GM23338 (cell line): ENCODE results near the gene SPI1. TPM values are rescaled to one million over a fixed set of nuclear protein-coding genes. Genes with fewer than 3 reads are reported as not detected.

Source experiments
- ATAC-seq: fragments of 200-7000 bp; cut with Tn5 transposase; 3 replicates; pipeline ENCODE4 v1.9.1; 2020
- DNase-seq: peaks from one replicate; pipeline ENCODE4 v3.0.0-alpha.2; 2015; ENCODE audit warnings: low spot score
- H2AFZ ChIP-seq: fragments of 200-600 bp; sonication (generic); 2 replicates; pipeline ENCODE4 v1.8.0; 2016; ENCODE audit warnings: antibody characterized with exemption, mild to moderate bottlenecking, moderate library complexity
- H3F3A ChIP-seq: fragments of 200-600 bp; sonication (generic); replicated peaks from 2 replicates; pipeline ENCODE4 v1.8.0; 2017; ENCODE audit warnings: antibody characterized with exemption, mixed run types, low read depth
- H3K27ac ChIP-seq: fragments of 200-600 bp; sonication (generic); 2 replicates; pipeline ENCODE4 v1.6.1; 2016; ENCODE audit warnings: low read depth
- H3K27me3 ChIP-seq: fragments of 200-600 bp; sonication (generic); 2 replicates; pipeline ENCODE4 v1.8.0; 2016; ENCODE audit warnings: mild to moderate bottlenecking, mixed run types, moderate library complexity; ENCODE audit not compliant: insufficient read depth
- H3K36me3 ChIP-seq: fragments of 200-600 bp; sonication (generic); 2 replicates; pipeline ENCODE4 v1.8.0; 2016; ENCODE audit warnings: mild to moderate bottlenecking; ENCODE audit not compliant: insufficient read depth
- H3K4me1 ChIP-seq: fragments of 200-600 bp; sonication (generic); 2 replicates; pipeline ENCODE4 v1.8.0; 2016; ENCODE audit warnings: mild to moderate bottlenecking, moderate library complexity; ENCODE audit not compliant: insufficient read depth
- H3K4me2 ChIP-seq: fragments of 200-600 bp; sonication (generic); 2 replicates; pipeline ENCODE4 v1.7.1; 2017; ENCODE audit warnings: mixed run types
- H3K4me3 ChIP-seq: fragments of 200-600 bp; sonication (generic); 2 replicates; pipeline ENCODE4 v1.6.1; 2016; ENCODE audit warnings: mixed run types
- H3K79me2 ChIP-seq: fragments of 200-600 bp; sonication (generic); replicated peaks from 2 replicates; pipeline ENCODE4 v1.8.0; 2017; ENCODE audit warnings: mild to moderate bottlenecking; ENCODE audit not compliant: insufficient read depth
- H3K9me2 ChIP-seq: fragments of 200-600 bp; sonication (generic); 2 replicates; pipeline ENCODE4 v1.8.0; 2017; ENCODE audit not compliant: insufficient read depth
- H4K20me1 ChIP-seq: fragments of 200-600 bp; sonication (generic); replicated peaks from 2 replicates; pipeline ENCODE4 v1.8.0; 2017; ENCODE audit warnings: mild to moderate bottlenecking; ENCODE audit not compliant: insufficient read depth
- H3K27ac Mint-ChIP-seq: 2 replicates; pipeline ENCODE4 v1.8.0; 2020; ENCODE audit warnings: inconsistent platforms, mild to moderate bottlenecking, moderate library complexity, mixed read lengths
- H3K27me3 Mint-ChIP-seq: 3 replicates; pipeline ENCODE4 v1.8.0; 2022; ENCODE audit warnings: low read depth, mild to moderate bottlenecking, moderate library complexity, mixed read lengths, inconsistent platforms; ENCODE audit not compliant: insufficient read depth, poor library complexity
- H3K36me3 Mint-ChIP-seq: 3 replicates; pipeline ENCODE4 v1.8.0; 2021; ENCODE audit warnings: low read depth, mild to moderate bottlenecking, inconsistent platforms, moderate library complexity, mixed read lengths
- H3K4me1 Mint-ChIP-seq: 3 replicates; pipeline ENCODE4 v1.8.0; 2020; ENCODE audit warnings: mild to moderate bottlenecking, inconsistent platforms, mixed read lengths
- H3K4me3 Mint-ChIP-seq: 3 replicates; pipeline ENCODE4 v1.8.0; 2021; ENCODE audit warnings: moderate library complexity, mild to moderate bottlenecking, inconsistent platforms, mixed read lengths
- H3K9me3 Mint-ChIP-seq: 3 replicates; pipeline ENCODE4 v1.8.0; 2020; ENCODE audit warnings: moderate library complexity, mild to moderate bottlenecking, inconsistent platforms, mixed read lengths
- CREB1 ChIP-seq: fragments of 250-450 bp; sonication (Bioruptor Pico); IDR thresholded peaks from 2 replicates; pipeline ENCODE4 v1.5.0; 2020; ENCODE audit warnings: low read depth, mild to moderate bottlenecking, moderate library complexity
- ETS1 ChIP-seq: IDR thresholded peaks from 2 replicates; pipeline ENCODE4 v1.6.1; 2016; ENCODE audit warnings: antibody characterized with exemption
- EZH2 ChIP-seq: fragments of 200-600 bp; sonication (generic); IDR thresholded peaks from one replicate; pipeline ENCODE4 v1.8.0; 2017; ENCODE audit warnings: antibody characterized with exemption, mild to moderate bottlenecking, low read depth; ENCODE audit not compliant: unreplicated experiment
- EZH2phosphoT487 ChIP-seq: fragments of 200-600 bp; sonication (generic); IDR thresholded peaks from one replicate; pipeline ENCODE4 v1.8.1; 2018; ENCODE audit warnings: antibody characterized with exemption; ENCODE audit not compliant: unreplicated experiment
- JUNB ChIP-seq: IDR thresholded peaks from one replicate; pipeline ENCODE4 v1.6.1; 2016; ENCODE audit warnings: antibody characterized with exemption; ENCODE audit not compliant: unreplicated experiment
- NANOG ChIP-seq: IDR thresholded peaks from 2 replicates; pipeline ENCODE4 v1.6.1; 2016; ENCODE audit warnings: antibody characterized with exemption, borderline replicate concordance
- POLR2AphosphoS5 ChIP-seq: IDR thresholded peaks from 2 replicates; pipeline ENCODE4 v1.6.1; 2016; ENCODE audit warnings: antibody characterized with exemption, low read depth
- REST ChIP-seq: IDR thresholded peaks from one replicate; pipeline ENCODE4 v1.6.1; 2018; ENCODE audit warnings: antibody characterized with exemption; ENCODE audit not compliant: unreplicated experiment
- STAT1 ChIP-seq: IDR thresholded peaks from one replicate; pipeline ENCODE4 v1.6.1; 2016; ENCODE audit warnings: antibody characterized with exemption; ENCODE audit not compliant: unreplicated experiment
- ZNF114 ChIP-seq: fragments of 250-450 bp; sonication (Bioruptor Pico); IDR thresholded peaks from 2 replicates; pipeline ENCODE4 v1.5.0; 2020; ENCODE audit warnings: mild to moderate bottlenecking, moderate library complexity
- ZNF331 ChIP-seq: fragments of 250-450 bp; sonication (Bioruptor Pico); IDR thresholded peaks from 2 replicates; pipeline ENCODE4 v1.5.0; 2020; ENCODE audit warnings: low read depth, mild to moderate bottlenecking, moderate library complexity
- polyA plus RNA-seq: library from polyadenylated mRNA; unstranded; fragments of >200 nt; fragmentation: Nextera tagmentation; extraction: Ambion mirVana; gene quantifications from 2 replicates; pipeline ENCODE4 v1.2.1, GENCODE V29; 2016
- total RNA-seq: library from RNA; depleted of rRNA; stranded (reverse); fragments of >200 nt; shearing (Covaris generic); gene quantifications from 2 replicates; pipeline ENCODE4 v1.2.3, GENCODE V29; 2014
- TF ChIP-seq, protein P1 (sequence below): fragments of 250-450 bp; sonication (Bioruptor Pico); IDR thresholded peaks from 2 replicates; pipeline ENCODE4 v1.5.0; 2020; ENCODE audit warnings: mild to moderate bottlenecking, moderate library complexity
- TF ChIP-seq, protein P2 (sequence below), 2 experiments: fragments of 200-600 bp in 1 of 2; sonication (generic) in 1 of 2; conservative IDR thresholded peaks; 2 replicates each; pipeline versions ENCODE4 v1.5.1 to v1.6.1; 2016 to 2017; ENCODE audit warnings: antibody characterized with exemption in 2 of 2, low read depth in 2 of 2, mild to moderate bottlenecking in 2 of 2, moderate library complexity in 1 of 2

SPI1 gene
- total and polyA plus RNA-seq, 2 experiments from 2014 or later = 0.23 TPM; not detected in 1

DNA sequence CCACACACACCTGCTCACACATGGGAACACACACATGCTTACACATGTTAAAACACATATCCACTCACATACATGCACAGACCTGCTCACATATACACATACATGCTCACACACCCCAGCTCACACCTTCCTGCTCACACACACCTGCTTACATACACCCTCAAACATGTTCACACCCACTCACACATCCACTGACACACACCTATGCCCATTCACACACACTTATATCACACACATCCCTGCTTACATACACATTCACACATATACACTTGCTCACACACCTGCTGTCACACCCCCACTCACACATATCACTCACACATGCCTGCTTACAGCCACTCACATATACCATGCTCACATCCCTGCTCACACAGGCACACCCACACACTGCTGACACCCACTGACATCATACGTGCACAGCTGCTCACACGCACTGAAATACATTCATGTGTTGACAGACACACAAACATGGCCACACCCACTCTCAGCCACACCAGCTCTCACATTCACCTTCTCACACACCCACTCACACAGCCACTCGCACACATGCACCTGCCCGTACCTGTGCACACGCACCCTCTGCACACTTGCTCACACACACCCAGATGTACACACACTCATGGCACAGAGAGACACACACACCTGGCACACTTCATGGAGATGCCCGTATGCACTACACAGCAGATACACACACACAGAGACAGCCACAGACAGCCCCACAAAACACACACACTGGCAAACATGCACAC lies 20.2 kb downstream of the SPI1 start (continued):
- no peak for TF ChIP-seq JUNB
- TF ChIP-seq ZNF114 = no peak
- no peak for TF ChIP-seq NANOG

DNA sequence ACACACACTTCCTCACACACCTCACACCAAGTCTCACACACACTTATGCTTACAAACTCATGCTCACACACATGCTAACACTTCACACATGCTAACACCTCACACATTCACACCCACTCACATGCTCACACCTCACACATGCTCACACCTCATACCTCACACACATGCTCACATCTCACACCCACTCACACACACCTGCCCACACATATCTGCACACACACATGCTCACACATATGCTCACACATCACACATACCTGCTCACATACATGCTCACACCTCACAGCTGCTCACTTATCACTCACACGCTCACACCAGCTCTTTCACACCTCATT lies 21.4 kb downstream of the SPI1 start:
- peaks cover 11% of the 10 kb centered on the region for H3K27me3 Mint-ChIP-seq
- peaks cover 7% of the 10 kb centered on the region; the same call in 1 of the 2 replicates for H3K4me1 ChIP-seq

More for the DNA sequence above, 21.4 kb downstream of the SPI1 start:
- Histone ChIP-seq H3K4me3 (no peak overlapping the region), H3K9me2 (no peaks in the 10 kb centered on the region), H2AFZ (no peak overlapping the region), H4K20me1 (no peaks in the 10 kb centered on the region), H3K27me3 (no peaks in the 10 kb centered on the region), H3K4me2 (no peak overlapping the region), H3K36me3 (no peaks in the 10 kb centered on the region), H3F3A (peaks cover 20% of the 10 kb centered on the region), H3K79me2 (no peaks in the 10 kb centered on the region), H3K27ac (no peak overlapping the region)
- Mint-ChIP-seq H3K36me3 (no peaks in the 10 kb centered on the region; the same call in 2 of the 3 replicates), H3K4me3 (no peak overlapping the region), H3K9me3 (no peaks in the 10 kb centered on the region), H3K27ac (no peak overlapping the region), H3K4me1 (peaks cover 4% of the 10 kb centered on the region; the same call in 1 of the 3 replicates)
- TF ChIP-seq ETS1 (no peak), ZNF331 (CRISPR knock-in tag) (no peak), NANOG (no peak), EZH2phosphoT487 (no peak), JUNB (no peak), STAT1 (no peak), EZH2 (no peak), POLR2AphosphoS5 (no peak), CREB1 (CRISPR knock-in tag) (no peak), REST (no peak)
- TF ChIP-seq, protein P1, sequence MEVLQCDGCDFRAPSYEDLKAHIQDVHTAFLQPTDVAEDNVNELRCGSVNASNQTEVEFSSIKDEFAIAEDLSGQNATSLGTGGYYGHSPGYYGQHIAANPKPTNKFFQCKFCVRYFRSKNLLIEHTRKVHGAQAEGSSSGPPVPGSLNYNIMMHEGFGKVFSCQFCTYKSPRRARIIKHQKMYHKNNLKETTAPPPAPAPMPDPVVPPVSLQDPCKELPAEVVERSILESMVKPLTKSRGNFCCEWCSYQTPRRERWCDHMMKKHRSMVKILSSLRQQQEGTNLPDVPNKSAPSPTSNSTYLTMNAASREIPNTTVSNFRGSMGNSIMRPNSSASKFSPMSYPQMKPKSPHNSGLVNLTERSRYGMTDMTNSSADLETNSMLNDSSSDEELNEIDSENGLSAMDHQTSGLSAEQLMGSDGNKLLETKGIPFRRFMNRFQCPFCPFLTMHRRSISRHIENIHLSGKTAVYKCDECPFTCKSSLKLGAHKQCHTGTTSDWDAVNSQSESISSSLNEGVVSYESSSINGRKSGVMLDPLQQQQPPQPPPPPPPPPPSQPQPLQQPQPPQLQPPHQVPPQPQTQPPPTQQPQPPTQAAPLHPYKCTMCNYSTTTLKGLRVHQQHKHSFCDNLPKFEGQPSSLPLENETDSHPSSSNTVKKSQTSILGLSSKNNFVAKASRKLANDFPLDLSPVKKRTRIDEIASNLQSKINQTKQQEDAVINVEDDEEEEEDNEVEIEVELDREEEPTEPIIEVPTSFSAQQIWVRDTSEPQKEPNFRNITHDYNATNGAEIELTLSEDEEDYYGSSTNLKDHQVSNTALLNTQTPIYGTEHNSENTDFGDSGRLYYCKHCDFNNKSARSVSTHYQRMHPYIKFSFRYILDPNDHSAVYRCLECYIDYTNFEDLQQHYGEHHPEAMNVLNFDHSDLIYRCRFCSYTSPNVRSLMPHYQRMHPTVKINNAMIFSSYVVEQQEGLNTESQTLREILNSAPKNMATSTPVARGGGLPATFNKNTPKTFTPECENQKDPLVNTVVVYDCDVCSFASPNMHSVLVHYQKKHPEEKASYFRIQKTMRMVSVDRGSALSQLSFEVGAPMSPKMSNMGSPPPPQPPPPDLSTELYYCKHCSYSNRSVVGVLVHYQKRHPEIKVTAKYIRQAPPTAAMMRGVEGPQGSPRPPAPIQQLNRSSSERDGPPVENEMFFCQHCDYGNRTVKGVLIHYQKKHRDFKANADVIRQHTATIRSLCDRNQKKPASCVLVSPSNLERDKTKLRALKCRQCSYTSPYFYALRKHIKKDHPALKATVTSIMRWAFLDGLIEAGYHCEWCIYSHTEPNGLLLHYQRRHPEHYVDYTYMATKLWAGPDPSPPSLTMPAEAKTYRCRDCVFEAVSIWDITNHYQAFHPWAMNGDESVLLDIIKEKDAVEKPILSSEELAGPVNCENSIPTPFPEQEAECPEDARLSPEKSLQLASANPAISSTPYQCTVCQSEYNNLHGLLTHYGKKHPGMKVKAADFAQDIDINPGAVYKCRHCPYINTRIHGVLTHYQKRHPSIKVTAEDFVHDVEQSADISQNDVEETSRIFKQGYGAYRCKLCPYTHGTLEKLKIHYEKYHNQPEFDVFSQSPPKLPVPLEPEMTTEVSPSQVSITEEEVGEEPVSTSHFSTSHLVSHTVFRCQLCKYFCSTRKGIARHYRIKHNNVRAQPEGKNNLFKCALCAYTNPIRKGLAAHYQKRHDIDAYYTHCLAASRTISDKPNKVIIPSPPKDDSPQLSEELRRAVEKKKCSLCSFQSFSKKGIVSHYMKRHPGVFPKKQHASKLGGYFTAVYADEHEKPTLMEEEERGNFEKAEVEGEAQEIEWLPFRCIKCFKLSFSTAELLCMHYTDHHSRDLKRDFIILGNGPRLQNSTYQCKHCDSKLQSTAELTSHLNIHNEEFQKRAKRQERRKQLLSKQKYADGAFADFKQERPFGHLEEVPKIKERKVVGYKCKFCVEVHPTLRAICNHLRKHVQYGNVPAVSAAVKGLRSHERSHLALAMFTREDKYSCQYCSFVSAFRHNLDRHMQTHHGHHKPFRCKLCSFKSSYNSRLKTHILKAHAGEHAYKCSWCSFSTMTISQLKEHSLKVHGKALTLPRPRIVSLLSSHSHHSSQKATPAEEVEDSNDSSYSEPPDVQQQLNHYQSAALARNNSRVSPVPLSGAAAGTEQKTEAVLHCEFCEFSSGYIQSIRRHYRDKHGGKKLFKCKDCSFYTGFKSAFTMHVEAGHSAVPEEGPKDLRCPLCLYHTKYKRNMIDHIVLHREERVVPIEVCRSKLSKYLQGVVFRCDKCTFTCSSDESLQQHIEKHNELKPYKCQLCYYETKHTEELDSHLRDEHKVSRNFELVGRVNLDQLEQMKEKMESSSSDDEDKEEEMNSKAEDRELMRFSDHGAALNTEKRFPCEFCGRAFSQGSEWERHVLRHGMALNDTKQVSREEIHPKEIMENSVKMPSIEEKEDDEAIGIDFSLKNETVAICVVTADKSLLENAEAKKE (CRISPR knock-in tag) = no peak
- TF ChIP-seq, protein P2, sequence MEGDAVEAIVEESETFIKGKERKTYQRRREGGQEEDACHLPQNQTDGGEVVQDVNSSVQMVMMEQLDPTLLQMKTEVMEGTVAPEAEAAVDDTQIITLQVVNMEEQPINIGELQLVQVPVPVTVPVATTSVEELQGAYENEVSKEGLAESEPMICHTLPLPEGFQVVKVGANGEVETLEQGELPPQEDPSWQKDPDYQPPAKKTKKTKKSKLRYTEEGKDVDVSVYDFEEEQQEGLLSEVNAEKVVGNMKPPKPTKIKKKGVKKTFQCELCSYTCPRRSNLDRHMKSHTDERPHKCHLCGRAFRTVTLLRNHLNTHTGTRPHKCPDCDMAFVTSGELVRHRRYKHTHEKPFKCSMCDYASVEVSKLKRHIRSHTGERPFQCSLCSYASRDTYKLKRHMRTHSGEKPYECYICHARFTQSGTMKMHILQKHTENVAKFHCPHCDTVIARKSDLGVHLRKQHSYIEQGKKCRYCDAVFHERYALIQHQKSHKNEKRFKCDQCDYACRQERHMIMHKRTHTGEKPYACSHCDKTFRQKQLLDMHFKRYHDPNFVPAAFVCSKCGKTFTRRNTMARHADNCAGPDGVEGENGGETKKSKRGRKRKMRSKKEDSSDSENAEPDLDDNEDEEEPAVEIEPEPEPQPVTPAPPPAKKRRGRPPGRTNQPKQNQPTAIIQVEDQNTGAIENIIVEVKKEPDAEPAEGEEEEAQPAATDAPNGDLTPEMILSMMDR (conservative IDR thresholded peaks at IDR 0.05; ENCODE audit: low read depth in 2 of 2) = no peak
- ATAC-seq (no peak), DNase-seq (no peak)
